ENCODE results near the gene WDR1.
A peak's percentile ranks its signal among the peaks of the same experiment; 100 is the strongest.

Gene WDR1

DNA sequence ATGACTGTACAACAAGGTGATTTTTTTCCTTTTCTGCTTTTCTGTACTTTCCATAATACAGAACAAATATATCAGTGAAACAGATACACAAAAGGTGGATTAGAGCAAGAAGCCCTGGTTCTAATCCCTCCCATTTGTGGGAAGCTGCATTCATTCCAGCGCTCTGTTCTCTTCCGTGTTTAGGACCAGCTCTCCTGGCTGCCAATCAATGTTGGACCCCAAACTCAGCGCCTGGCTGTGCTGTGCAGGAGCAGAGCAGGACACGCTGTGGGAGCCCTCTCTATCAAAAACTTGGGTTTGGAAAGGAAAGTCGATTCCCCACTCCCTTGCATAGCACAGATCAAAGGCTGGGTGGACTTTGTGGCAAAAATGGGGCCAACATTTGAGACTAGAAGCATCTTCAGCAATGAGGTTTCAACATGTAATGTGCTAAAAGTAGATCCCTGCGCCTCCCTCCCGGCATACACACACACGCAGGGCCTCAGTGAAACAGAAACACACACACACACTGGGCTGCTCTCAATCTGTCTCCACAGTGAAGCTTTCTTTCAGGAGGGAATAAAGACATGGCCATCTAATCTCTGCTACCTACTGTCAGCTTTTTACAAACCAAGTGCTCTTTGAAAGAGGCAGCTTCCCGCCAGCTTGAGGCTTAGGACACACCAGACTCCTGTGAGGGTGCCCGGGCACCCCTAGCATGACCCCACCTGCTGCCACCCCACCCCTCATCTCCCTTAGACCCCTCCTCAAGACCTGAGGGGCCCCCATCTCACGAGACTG lies 12.2 kb downstream of the WDR1 start:
- H3K9me3 Mint-ChIP-seq: no peaks in the 10 kb centered on the region
- H3K36me3 Mint-ChIP-seq (ENCODE audit: low read depth): peaks cover 100% of the 10 kb centered on the region
- intact Hi-C loops (cut with micrococcal nuclease): no loop called here
- H3K27ac Mint-ChIP-seq: peak overlapping the region; percentile 72
- H3K27me3 Mint-ChIP-seq: no peaks in the 10 kb centered on the region
- H3K4me1 Mint-ChIP-seq (ENCODE audit: low read depth): peaks cover 100% of the 10 kb centered on the region
- no peak overlapping the region for H3K4me3 Mint-ChIP-seq

GRCh38 chr4:10102474-10103332 lies 13.9 kb downstream of the WDR1 start:
- Mint-ChIP-seq H3K9me3 (no peaks in the 10 kb centered on the region), H3K27ac (peak overlapping the region; percentile 83), H3K4me3 (no peak overlapping the region), H3K4me1 (ENCODE audit: low read depth) (peaks cover 100% of the 10 kb centered on the region), H3K27me3 (no peaks in the 10 kb centered on the region), H3K36me3 (ENCODE audit: low read depth) (peaks cover 100% of the 10 kb centered on the region)
- intact Hi-C loops (cut with micrococcal nuclease): no loop called here

DNA sequence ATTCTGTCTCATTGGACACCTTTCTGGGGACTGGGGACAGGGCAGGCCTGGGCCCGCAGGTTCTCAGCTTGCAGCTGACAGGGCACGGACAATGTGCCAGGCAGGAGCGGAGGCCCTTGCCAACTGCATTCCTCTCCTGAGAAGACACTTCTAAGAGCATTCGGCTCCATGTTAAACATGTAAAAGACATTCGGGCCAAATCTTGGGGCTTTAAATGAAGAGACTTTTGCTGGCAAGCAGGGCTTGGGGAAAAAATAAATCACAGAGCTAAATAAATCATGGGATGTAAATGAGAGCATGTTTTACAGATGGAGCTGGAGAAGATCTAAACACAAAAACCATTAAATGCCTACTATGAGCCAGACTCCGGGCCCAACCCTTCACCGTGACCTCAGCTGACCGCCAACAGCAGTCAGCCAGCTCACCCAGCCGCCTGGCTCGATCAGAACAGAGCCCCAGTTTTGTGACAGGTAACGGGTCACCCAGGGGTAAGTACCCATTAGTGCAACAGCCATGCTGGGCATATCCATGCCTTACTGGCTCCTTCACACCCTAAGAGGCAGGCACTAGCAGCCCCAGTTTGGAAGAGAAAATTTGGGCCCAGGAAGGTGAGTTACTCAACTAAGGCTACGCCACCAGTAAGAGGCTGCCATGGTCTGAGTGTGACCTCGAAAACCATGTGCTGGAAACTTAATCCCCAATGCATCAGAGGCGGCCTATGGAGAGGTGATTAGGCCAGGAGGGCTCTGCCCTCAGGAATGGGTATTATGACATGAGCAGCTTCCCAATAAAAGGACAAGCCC lies 14.7 kb downstream of the WDR1 start:
- Mint-ChIP-seq H3K4me3 (peak overlapping the region; percentile 23), H3K27me3 (no peaks in the 10 kb centered on the region), H3K36me3 (ENCODE audit: low read depth) (peaks cover 100% of the 10 kb centered on the region), H3K9me3 (no peaks in the 10 kb centered on the region), H3K27ac (peak overlapping the region; percentile 83), H3K4me1 (ENCODE audit: low read depth) (peaks cover 100% of the 10 kb centered on the region)
- intact Hi-C loops (cut with micrococcal nuclease): no loop called here

GRCh38 chr4:10100734-10101216 lies 15.8 kb downstream of the WDR1 start:
- Mint-ChIP-seq H3K27me3 (no peaks in the 10 kb centered on the region), H3K27ac (peak overlapping the region; percentile 83), H3K4me1 (ENCODE audit: low read depth) (peaks cover 100% of the 10 kb centered on the region), H3K4me3 (no peak overlapping the region), H3K36me3 (ENCODE audit: low read depth) (peaks cover 99% of the 10 kb centered on the region), H3K9me3 (no peaks in the 10 kb centered on the region)
- intact Hi-C loops (cut with micrococcal nuclease): no loop called here

- Mint-ChIP-seq H3K9me3 (no peaks in the 10 kb centered on the region), H3K4me3 (no peak overlapping the region), H3K27ac (peak overlapping the region; percentile 93), H3K4me1 (ENCODE audit: low read depth) (peaks cover 100% of the 10 kb centered on the region), H3K27me3 (no peaks in the 10 kb centered on the region), H3K36me3 (ENCODE audit: low read depth) (peaks cover 99% of the 10 kb centered on the region)
- intact Hi-C loops (cut with micrococcal nuclease): no loop called here
Measured at GRCh38 chr4:10099499-10100325, 16.9 kb downstream of the WDR1 start.

GRCh38 chr4:10098780-10099160 lies 17.8 kb downstream of the WDR1 start:
- no peak overlapping the region for H3K4me3 Mint-ChIP-seq
- no peaks in the 10 kb centered on the region for H3K9me3 Mint-ChIP-seq
- H3K36me3 Mint-ChIP-seq (ENCODE audit: low read depth): peaks cover 99% of the 10 kb centered on the region
- H3K27ac Mint-ChIP-seq: peak overlapping the region; percentile 93
- intact Hi-C loops (cut with micrococcal nuclease): no loop called here
- H3K4me1 Mint-ChIP-seq (ENCODE audit: low read depth): peaks cover 100% of the 10 kb centered on the region
- no peaks in the 10 kb centered on the region for H3K27me3 Mint-ChIP-seq

GRCh38 chr4:10097906-10098779 lies 18.5 kb downstream of the WDR1 start:
- Mint-ChIP-seq H3K36me3 (ENCODE audit: low read depth) (peaks cover 99% of the 10 kb centered on the region), H3K4me3 (no peak overlapping the region), H3K27me3 (no peaks in the 10 kb centered on the region), H3K4me1 (ENCODE audit: low read depth) (peaks cover 100% of the 10 kb centered on the region), H3K9me3 (no peaks in the 10 kb centered on the region), H3K27ac (peak overlapping the region; percentile 93)
- intact Hi-C loops (cut with micrococcal nuclease): no loop called here

- Mint-ChIP-seq H3K4me3 (no peak overlapping the region), H3K9me3 (no peaks in the 10 kb centered on the region), H3K27me3 (no peaks in the 10 kb centered on the region), H3K27ac (peak overlapping the region; percentile 93), H3K36me3 (ENCODE audit: low read depth) (peaks cover 99% of the 10 kb centered on the region), H3K4me1 (ENCODE audit: low read depth) (peaks cover 100% of the 10 kb centered on the region)
- intact Hi-C loops (cut with micrococcal nuclease): loop anchor here (1.0 kb wide), 1 partner anchor 19 kb away; the partner anchor contains the start of gene WDR1
Measured at GRCh38 chr4:10096978-10097335, 19.6 kb downstream of the WDR1 start.

DNA sequence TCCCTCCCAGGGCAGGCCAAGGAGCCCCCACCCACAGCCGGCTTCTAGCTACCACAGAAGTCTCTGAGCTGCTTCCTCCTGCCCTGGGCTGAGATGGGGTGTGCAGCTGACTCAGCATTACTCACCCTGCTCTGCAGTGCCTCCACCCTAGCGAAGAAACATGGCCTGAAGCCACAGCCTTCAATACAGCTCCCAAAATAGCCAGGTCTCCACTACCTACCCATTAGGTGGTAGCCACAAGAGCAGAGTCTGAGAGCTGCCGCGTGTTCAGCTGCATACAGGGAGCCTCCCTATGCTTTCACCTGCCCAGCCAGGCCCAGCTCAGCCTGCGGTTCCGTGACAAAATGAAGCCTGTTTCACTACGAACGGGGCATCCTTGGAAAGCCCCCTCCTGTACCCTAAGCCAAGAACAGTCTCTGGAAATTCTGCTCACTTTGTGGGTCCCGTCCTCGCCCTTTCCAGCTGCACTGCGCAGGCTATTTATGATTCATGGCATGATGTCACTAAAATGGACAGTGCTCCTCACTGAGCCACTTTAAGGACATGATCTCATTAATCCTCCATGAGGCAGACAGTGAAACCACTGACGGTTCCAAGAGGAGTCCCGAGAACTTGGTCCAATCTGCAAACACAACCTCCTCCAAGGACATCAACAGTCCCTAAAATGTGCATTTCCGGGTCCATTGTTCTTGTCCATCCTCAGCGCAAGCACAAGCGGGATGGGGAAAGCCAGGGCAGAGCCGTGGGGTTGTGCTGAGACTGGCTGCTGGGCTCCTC lies 20.2 kb downstream of the WDR1 start:
- Mint-ChIP-seq H3K27ac (peak overlapping the region; percentile 93), H3K4me3 (peak overlapping the region; percentile 6), H3K9me3 (no peaks in the 10 kb centered on the region), H3K4me1 (ENCODE audit: low read depth) (peaks cover 98% of the 10 kb centered on the region), H3K27me3 (no peaks in the 10 kb centered on the region), H3K36me3 (ENCODE audit: low read depth) (peaks cover 99% of the 10 kb centered on the region)
- intact Hi-C loops (cut with micrococcal nuclease): loop anchor here (1.0 kb wide), 1 partner anchor 20 kb away; the partner anchor contains the start of gene WDR1

DNA sequence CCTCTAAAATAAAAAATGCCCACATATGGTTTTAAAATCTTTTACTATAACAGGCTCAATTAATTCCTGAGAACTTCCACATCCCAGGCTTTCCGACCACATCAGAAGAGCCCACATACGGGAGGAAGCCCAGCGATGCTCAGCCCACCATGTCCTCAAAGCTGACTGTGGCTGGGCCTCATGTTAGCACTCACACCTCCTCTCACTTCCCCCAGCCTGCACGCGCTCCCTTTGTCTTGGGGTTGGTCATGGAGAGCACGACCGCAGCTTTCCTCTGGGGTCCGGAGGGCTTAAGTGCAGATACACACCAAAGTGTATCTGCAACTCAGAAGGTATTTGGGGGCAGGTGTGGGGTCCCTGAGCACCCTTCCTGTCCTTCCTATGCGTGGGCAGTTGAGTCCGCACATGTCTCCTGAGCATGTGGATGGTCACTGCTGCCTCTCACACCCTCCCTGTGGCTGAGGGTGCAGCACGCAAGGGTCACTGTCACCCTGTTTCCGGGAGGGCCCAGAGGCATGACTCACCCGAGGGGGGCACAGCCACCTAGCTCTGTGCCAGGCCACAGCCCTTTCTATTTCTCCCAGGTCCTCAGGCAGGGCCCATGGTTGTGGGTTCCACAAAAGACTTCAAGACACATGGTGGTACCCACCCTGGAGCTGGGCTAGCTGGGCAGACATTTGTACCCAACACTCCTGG lies 21.2 kb downstream of the WDR1 start:
- Mint-ChIP-seq H3K4me1 (ENCODE audit: low read depth) (peaks cover 88% of the 10 kb centered on the region), H3K36me3 (ENCODE audit: low read depth) (peaks cover 99% of the 10 kb centered on the region), H3K27ac (peak overlapping the region; percentile 93), H3K4me3 (peak overlapping the region; percentile 37), H3K27me3 (no peaks in the 10 kb centered on the region), H3K9me3 (no peaks in the 10 kb centered on the region)
- intact Hi-C loops (cut with micrococcal nuclease): no loop called here

DNA sequence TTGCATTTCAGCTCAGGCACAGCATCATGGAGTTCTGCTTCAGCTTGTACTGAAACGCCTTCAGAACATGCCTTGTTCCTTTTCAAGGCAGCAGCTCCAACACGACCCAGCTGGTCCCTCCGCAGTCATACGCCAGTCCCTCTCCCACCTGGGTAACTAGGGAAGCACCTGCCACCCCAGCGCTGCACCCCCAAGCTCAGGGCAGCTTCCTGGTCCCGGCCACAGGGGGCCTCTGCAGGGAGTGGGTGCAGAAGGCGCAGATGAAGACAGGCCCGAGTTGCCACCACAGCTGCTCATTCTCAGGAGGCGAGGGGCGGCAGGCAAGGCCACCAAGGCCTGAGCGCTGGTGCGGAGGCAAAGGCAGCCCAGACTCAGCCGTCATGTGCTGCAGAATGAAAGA lies 21.8 kb downstream of the WDR1 start:
- peaks cover 82% of the 10 kb centered on the region for H3K4me1 Mint-ChIP-seq (ENCODE audit: low read depth)
- peaks cover 99% of the 10 kb centered on the region for H3K36me3 Mint-ChIP-seq (ENCODE audit: low read depth)
- H3K27ac Mint-ChIP-seq: peak overlapping the region; percentile 93
- H3K9me3 Mint-ChIP-seq: no peaks in the 10 kb centered on the region
- intact Hi-C loops (cut with micrococcal nuclease): no loop called here
- H3K27me3 Mint-ChIP-seq: no peaks in the 10 kb centered on the region
- H3K4me3 Mint-ChIP-seq: no peak overlapping the region
